HL-60 (cell line): ENCODE measurements around the gene GRM8.

Experiments used
- DNase-seq, 2 experiments: peaks; one replicate each; pipeline ENCODE4 v3.0.0-alpha.2; 2010 to 2020; ENCODE audit warnings: low read depth in 1 of 2, low spot score in 1 of 2
- H3K27ac ChIP-seq: fragments of 250-450 bp; sonication (Bioruptor Pico); replicated peaks from 2 replicates; pipeline ENCODE4 v1.5.1; 2020; ENCODE audit warnings: mild to moderate bottlenecking, moderate library complexity
- H3K27me3 ChIP-seq: fragments of 250-450 bp; sonication (Bioruptor Pico); 2 replicates; pipeline ENCODE4 v1.5.1; 2021; ENCODE audit warnings: mild to moderate bottlenecking, moderate library complexity; ENCODE audit not compliant: insufficient read depth, poor library complexity, severe bottlenecking
- H3K4me3 ChIP-seq: replicated peaks from 2 replicates; pipeline ENCODE4 v1.5.1; 2011; ENCODE audit warnings: mild to moderate bottlenecking, control low read depth, low read length; ENCODE audit not compliant: insufficient read depth
- GABPA ChIP-seq: IDR thresholded peaks from 2 replicates; pipeline ENCODE4 v1.6.1; 2012; ENCODE audit warnings: low read depth
- POLR2AphosphoS5 ChIP-seq: IDR thresholded peaks from 2 replicates; pipeline ENCODE4 v1.6.1; 2012; ENCODE audit warnings: low read depth
- SPI1 ChIP-seq: IDR thresholded peaks from 2 replicates; pipeline ENCODE4 v1.6.1; 2012; ENCODE audit warnings: low read depth, mild to moderate bottlenecking, borderline replicate concordance
- TF ChIP-seq, protein P1 (sequence below): IDR thresholded peaks from one replicate; pipeline ENCODE4 v1.5.1; 2011; ENCODE audit warnings: low read length, control low read depth, inconsistent platforms; ENCODE audit not compliant: insufficient read depth
- TF ChIP-seq, protein P2 (sequence below): IDR thresholded peaks from 2 replicates; pipeline ENCODE4 v1.6.1; 2012; ENCODE audit warnings: low read depth; ENCODE audit not compliant: insufficient replicate concordance

Gene GRM8

DNA sequence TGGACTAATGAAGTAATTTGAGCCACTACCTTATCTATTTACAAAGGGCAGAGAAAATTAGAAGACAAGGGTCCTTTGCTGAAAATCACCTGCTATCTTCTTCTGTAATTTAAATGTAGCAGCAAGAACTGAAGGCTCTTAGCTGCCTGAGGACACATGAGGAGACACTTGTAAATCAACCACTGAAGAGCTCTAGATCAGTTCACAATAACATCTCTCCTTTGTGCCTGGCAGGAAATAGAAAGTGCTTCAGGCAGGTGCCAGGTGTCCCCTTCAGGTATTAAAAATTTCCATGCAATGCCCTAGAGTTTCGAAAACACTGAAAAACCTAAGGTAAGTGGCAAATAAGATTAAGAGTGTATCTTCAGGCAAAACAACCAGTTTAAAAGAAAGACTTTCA is 474.6 kb downstream of the GRM8 start:
- TF ChIP-seq, protein P1, sequence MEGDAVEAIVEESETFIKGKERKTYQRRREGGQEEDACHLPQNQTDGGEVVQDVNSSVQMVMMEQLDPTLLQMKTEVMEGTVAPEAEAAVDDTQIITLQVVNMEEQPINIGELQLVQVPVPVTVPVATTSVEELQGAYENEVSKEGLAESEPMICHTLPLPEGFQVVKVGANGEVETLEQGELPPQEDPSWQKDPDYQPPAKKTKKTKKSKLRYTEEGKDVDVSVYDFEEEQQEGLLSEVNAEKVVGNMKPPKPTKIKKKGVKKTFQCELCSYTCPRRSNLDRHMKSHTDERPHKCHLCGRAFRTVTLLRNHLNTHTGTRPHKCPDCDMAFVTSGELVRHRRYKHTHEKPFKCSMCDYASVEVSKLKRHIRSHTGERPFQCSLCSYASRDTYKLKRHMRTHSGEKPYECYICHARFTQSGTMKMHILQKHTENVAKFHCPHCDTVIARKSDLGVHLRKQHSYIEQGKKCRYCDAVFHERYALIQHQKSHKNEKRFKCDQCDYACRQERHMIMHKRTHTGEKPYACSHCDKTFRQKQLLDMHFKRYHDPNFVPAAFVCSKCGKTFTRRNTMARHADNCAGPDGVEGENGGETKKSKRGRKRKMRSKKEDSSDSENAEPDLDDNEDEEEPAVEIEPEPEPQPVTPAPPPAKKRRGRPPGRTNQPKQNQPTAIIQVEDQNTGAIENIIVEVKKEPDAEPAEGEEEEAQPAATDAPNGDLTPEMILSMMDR = no peak
- no peak for TF ChIP-seq SPI1
- TF ChIP-seq, protein P2, sequence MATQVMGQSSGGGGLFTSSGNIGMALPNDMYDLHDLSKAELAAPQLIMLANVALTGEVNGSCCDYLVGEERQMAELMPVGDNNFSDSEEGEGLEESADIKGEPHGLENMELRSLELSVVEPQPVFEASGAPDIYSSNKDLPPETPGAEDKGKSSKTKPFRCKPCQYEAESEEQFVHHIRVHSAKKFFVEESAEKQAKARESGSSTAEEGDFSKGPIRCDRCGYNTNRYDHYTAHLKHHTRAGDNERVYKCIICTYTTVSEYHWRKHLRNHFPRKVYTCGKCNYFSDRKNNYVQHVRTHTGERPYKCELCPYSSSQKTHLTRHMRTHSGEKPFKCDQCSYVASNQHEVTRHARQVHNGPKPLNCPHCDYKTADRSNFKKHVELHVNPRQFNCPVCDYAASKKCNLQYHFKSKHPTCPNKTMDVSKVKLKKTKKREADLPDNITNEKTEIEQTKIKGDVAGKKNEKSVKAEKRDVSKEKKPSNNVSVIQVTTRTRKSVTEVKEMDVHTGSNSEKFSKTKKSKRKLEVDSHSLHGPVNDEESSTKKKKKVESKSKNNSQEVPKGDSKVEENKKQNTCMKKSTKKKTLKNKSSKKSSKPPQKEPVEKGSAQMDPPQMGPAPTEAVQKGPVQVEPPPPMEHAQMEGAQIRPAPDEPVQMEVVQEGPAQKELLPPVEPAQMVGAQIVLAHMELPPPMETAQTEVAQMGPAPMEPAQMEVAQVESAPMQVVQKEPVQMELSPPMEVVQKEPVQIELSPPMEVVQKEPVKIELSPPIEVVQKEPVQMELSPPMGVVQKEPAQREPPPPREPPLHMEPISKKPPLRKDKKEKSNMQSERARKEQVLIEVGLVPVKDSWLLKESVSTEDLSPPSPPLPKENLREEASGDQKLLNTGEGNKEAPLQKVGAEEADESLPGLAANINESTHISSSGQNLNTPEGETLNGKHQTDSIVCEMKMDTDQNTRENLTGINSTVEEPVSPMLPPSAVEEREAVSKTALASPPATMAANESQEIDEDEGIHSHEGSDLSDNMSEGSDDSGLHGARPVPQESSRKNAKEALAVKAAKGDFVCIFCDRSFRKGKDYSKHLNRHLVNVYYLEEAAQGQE = no peak
- TF ChIP-seq POLR2AphosphoS5 = no peak
- no peak for TF ChIP-seq GABPA
- H3K4me3 ChIP-seq = no peak overlapping the region
- no peaks in the 10 kb centered on the region for H3K27me3 ChIP-seq
- no peak for DNase-seq
- H3K27ac ChIP-seq = no peak overlapping the region

DNA sequence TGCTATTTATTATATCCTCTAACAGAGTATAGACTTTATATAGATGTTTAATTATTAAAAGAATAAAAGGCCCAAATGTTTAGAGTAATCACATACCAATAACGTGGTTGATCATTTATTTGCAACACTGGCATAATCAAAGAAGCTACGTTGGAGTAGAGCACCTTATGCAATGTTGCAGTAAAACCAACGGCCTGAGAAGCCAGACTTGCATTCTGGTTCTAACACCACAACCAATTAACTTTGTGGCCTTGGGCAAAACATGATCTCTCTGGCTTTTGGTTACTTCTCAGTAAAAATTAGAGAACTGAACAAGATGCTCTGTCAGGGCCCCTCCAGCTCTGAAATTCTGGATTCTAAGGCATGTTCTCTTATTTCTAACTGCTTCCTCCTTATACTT is 476.2 kb downstream of the GRM8 start:
- DNase-seq = no peak
- no peaks in the 10 kb centered on the region for H3K27me3 ChIP-seq
- TF ChIP-seq POLR2AphosphoS5 (no peak), SPI1 (no peak), GABPA (no peak)
- TF ChIP-seq, protein P1 = no peak
- TF ChIP-seq, protein P2 = no peak

DNA sequence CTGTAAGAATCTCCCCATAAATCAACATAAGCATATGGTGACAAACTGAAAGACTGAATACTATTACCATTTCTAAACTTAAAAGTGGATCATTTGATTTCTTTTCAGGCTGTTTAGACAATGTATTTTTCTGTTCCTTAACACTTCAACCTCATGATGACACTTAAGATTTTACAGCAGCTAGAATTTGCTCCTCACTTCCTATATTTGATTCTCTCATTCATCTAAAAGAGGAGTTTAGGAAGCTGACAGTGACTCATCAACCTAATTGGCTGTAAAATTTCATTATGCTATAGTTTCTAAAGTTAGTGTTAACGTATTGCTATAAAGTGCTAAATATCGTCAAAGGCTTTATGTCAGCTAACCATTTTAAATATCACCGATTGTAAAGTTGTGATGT is 478.7 kb downstream of the GRM8 start:
- no peak for TF ChIP-seq SPI1
- TF ChIP-seq, protein P2 = no peak
- TF ChIP-seq POLR2AphosphoS5 = no peak
- no peak for TF ChIP-seq GABPA
- TF ChIP-seq, protein P1 = no peak
- Histone ChIP-seq H3K27ac (no peak overlapping the region), H3K4me3 (no peak overlapping the region), H3K27me3 (no peaks in the 10 kb centered on the region)
- no peak for DNase-seq

More for the DNA sequence above, 476.2 kb downstream of the GRM8 start:
- Histone ChIP-seq H3K4me3 (no peak overlapping the region), H3K27ac (no peak overlapping the region)
